ENCODE results near the gene MYH14. TPM values are rescaled to one million over a fixed set of nuclear protein-coding genes. Genes with fewer than 3 reads are reported as not detected.
"Not testable (repeated sequence)": the region's sequence is repeated elsewhere in the genome, so short reads cannot be mapped to it uniquely, and the experiment has no call there.

Gene MYH14
- total RNA-seq, 2 donors from 2014 or later = not detected

DNA sequence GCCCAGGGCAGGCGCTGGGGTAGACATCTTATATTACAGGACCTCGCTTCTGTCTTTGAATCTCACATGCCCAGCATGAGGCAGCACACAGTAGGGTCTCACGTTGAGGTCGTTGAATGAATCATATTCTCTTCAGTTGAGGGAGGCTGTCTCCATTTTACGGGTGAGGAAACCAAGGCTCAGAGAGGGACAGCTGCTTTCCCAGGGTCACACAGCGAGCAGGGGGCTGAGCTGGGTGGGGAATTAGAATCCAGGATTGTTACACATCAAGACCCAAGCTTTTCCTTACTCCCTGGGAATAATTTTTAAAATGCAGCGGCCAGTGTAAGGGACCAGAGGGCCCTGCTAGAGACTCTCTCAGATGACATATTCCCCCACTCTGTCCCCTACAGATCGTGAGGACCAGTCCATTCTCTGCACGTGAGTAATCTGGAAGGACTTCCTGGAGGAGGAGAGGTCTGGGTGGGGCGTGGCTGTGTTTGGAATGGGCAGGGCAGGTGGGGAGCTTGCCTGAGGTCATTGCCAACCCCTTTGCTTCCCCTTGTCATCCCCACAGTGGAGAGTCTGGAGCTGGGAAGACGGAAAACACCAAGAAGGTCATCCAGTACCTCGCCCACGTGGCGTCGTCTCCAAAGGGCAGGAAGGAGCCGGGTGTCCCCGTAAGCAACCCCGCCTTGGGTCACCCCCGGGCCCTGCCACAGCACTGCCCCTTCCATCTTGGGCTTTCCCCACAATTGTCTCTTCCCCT, 19.4 kb downstream of the MYH14 start:
- no peak for DNase-seq (ENCODE audit: low spot score)
- H3K4me3 Mint-ChIP-seq = no peak overlapping the region
- H3K9me3 Mint-ChIP-seq = no peaks in the 10 kb centered on the region
- no peak for ATAC-seq
- H3K4me1 Mint-ChIP-seq (ENCODE audit: low read depth in 2 of 2) = no peaks in the 10 kb centered on the region
- H3K36me3 Mint-ChIP-seq = no peaks in the 10 kb centered on the region
- no peak overlapping the region for H3K27ac Mint-ChIP-seq
- peaks cover 0 to 3% of the 10 kb centered on the region in 2 donors for H3K27me3 Mint-ChIP-seq

DNA sequence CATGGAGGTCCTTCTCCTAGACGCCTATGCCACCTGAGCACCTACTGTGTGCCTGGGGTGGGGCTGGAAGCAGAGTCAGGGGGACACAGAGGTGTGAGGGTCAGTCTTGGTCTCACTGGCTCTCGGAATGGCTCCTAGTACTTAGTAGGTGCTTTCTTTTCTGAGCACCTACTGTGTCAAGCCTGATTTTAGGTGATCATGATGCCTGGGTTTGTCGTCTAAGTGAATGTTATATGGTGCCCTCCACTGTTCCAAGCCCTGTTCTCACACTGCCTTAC, 20.0 kb downstream of the MYH14 start:
- no peak overlapping the region for H3K27ac Mint-ChIP-seq
- H3K4me1 Mint-ChIP-seq (ENCODE audit: low read depth in 2 of 2) = no peaks in the 10 kb centered on the region
- H3K36me3 Mint-ChIP-seq = no peaks in the 10 kb centered on the region
- H3K9me3 Mint-ChIP-seq = no peaks in the 10 kb centered on the region
- no peak overlapping the region for H3K4me3 Mint-ChIP-seq
- no peak for DNase-seq (ENCODE audit: low spot score)
- H3K27me3 Mint-ChIP-seq = peaks cover 0 to 3% of the 10 kb centered on the region in 2 donors
- no peak for ATAC-seq

DNA sequence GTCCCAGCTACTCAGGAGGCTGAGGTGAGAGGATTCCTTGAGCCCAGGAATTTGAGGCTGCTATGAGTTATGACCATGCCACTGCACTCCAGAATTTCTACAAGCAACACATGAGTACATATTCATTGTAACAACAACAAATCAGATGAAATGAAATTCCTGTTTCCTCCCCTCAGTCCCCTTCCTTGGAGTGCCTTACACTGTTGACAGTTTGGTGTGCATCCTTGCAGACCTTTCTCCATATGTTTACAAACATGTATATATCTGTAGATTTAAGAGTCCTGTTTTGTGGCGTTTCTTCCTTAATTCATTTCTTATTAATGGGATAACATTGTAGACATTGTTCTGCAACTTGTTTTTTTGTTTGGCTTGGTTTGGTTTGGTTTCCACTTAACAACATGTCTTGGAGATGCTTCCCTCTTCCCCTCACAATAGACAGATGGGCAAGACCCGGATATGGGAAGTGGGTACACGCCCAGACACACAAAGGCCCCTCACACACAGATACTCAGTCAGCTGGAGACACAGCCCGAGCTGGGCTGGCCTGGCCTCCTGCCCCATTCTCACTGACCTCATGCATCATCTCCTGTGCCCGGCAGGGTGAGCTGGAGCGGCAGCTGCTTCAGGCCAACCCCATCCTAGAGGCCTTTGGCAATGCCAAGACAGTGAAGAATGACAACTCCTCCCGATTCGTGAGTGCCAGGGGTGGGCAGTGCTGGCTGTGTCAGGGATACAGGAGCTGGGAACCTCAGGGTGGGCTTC, 21.7 kb downstream of the MYH14 start:
- Mint-ChIP-seq H3K27ac (no peak overlapping the region), H3K4me1 (ENCODE audit: low read depth in 2 of 2) (no peaks in the 10 kb centered on the region)

DNA sequence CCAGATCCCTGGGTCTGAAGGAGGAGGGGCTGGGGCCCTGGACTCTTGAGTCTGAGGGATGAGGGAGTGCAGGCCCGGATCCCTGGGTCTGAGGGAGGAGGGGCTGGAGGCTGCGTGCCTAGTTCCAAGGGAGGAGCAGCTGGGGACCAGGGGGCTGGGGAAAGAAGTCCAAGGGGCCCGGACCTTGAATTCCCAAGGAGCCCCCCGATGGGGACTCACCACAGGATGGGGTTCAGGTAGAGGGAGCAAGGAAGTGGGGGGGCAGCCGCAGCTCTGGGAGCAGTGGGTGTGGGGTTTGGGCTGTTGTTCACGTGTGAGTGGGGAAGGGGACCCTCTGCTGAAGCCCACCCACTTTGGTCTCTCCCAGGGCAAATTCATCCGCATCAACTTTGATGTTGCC, 23.1 kb downstream of the MYH14 start:
- H3K36me3 Mint-ChIP-seq = no peaks in the 10 kb centered on the region
- H3K27me3 Mint-ChIP-seq = peaks cover 0 to 5% of the 10 kb centered on the region in 2 donors
- H3K4me1 Mint-ChIP-seq (ENCODE audit: low read depth in 2 of 2) = no peaks in the 10 kb centered on the region
- no peak overlapping the region for H3K4me3 Mint-ChIP-seq
- no peak overlapping the region for H3K27ac Mint-ChIP-seq
- ATAC-seq (peak in 1 of 2 donors; percentile 16), DNase-seq (ENCODE audit: low spot score) (no peak)
- no peaks in the 10 kb centered on the region for H3K9me3 Mint-ChIP-seq

More for the DNA sequence above, 21.7 kb downstream of the MYH14 start:
- DNase-seq (ENCODE audit: low spot score) (no peak), ATAC-seq (no peak)
- Mint-ChIP-seq H3K27me3 (peaks cover 0 to 5% of the 10 kb centered on the region in 2 donors), H3K36me3 (no peaks in the 10 kb centered on the region), H3K9me3 (no peaks in the 10 kb centered on the region), H3K4me3 (no peak overlapping the region)

DNA sequence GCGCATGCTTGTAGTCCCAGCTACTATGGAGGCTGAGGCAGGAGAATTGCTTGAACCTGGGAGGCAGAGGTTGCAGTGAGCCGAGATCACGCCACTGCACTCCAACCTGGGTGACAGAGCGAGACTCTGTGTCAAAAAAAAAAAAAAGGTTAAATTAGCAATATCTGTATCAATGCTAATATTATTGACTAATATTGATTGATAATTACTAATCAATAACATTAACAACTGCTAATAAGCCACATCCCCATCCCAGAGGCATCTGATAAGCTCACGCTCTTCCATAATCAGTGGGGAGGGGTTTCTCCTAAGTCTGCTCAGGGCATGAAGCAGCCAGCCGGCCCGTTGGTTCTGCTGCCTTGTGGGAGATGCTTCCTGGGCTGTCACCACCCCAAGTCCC, 24.7 kb downstream of the MYH14 start:
- not testable (repeated sequence) for H3K27me3 Mint-ChIP-seq; H3K27ac Mint-ChIP-seq; H3K4me3 Mint-ChIP-seq; DNase-seq (ENCODE audit: low spot score); H3K36me3 Mint-ChIP-seq; H3K4me1 Mint-ChIP-seq (ENCODE audit: low read depth in 2 of 2); H3K9me3 Mint-ChIP-seq; ATAC-seq

DNA sequence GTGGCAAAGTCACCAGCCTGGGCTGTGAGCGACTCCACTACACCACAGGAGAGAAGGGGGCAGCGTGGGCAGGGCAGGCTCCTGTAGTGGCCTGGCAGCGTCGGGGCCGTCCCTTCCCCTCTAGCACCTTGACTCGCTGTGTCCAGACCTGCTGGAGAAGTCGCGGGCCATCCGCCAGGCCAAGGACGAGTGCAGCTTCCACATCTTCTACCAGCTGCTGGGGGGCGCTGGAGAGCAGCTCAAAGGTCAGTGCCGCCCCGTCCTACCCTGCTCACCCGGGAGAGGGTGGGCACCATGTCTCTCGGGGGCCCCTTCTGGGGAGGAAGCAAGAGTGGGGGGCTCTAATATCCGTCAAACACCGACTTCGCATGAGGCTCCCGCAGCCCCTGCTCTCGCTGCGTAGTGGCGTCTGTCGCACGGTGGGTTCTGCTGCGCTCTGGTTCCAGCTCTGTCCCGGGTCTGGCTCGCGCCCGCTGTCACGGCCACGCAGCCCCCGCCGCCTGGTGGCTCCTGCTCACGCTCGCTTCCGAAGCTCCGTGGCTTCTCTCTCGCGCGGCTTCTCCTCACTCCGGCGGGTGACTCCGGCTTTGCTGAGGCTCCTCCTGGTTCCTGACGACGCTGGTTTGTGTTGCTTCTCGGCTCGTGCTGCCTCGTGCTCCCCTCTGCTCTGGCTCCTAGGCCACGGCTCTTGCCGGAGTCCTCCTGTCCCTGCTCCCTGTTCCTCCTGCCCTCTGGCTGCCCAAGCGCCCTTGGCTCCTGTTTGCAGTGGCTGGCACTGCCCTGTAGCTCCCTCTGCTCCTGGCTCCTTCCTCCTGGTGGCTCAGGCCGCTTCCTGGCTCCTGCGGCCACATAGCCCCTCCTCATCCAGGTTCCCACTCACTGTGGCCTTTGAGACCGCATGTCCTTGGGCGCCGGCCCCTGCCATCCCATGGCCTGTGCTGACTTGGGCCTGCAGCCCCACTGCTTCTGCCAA, 27.2 kb downstream of the MYH14 start:
- Mint-ChIP-seq H3K36me3 (no peaks in the 10 kb centered on the region), H3K27me3 (peaks cover 0 to 3% of the 10 kb centered on the region in 2 donors), H3K4me3 (no peak overlapping the region), H3K9me3 (no peaks in the 10 kb centered on the region), H3K27ac (no peak overlapping the region), H3K4me1 (ENCODE audit: low read depth in 2 of 2) (no peaks in the 10 kb centered on the region)
- no peak for DNase-seq (ENCODE audit: low spot score)
- ATAC-seq = peak in 1 of 2 donors; percentile 11

DNA sequence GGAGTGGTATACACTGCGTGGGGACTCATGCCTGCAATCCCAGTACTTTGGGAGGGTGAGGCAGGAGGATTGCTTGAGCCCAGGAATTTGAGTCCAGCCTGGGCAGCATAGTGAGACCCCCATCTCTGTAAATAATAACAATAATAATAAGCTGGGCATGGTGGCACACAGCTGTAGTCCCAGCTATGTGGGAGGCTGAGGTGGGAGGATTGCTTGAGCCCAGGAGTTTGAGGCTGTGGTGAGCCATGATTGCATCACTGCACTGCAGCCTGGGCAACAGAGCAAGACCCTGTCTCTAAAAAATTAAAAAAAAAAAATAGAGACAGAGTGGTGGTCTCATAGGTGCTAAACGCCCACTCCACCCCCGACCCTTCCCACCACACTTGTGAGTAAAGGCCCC, 28.0 kb downstream of the MYH14 start:
- not testable (repeated sequence) for H3K4me3 Mint-ChIP-seq; DNase-seq (ENCODE audit: low spot score); H3K27me3 Mint-ChIP-seq; H3K27ac Mint-ChIP-seq; H3K9me3 Mint-ChIP-seq; H3K4me1 Mint-ChIP-seq (ENCODE audit: low read depth in 2 of 2); ATAC-seq; H3K36me3 Mint-ChIP-seq

DNA sequence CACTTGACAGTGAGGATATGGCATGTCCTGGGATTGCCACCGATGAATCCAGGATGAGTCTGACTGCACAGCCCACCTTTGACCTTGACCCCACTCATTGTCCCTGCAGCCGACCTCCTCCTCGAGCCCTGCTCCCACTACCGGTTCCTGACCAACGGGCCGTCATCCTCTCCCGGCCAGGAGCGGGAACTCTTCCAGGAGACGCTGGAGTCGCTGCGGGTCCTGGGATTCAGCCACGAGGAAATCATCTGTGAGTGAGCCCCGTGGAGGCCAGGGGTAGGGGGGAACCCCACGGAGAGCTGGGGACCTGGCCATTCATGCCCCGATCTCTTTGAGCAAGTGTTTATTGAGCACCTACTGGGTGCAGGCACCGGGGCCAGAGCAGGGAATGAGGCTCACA, 28.4 kb downstream of the MYH14 start:
- Mint-ChIP-seq H3K4me1 (ENCODE audit: low read depth in 2 of 2) (no peaks in the 10 kb centered on the region), H3K9me3 (no peaks in the 10 kb centered on the region), H3K36me3 (no peaks in the 10 kb centered on the region), H3K4me3 (no peak overlapping the region), H3K27me3 (peaks cover 0 to 3% of the 10 kb centered on the region in 2 donors), H3K27ac (no peak overlapping the region)
- ATAC-seq = no peak
- no peak for DNase-seq (ENCODE audit: low spot score)

DNA sequence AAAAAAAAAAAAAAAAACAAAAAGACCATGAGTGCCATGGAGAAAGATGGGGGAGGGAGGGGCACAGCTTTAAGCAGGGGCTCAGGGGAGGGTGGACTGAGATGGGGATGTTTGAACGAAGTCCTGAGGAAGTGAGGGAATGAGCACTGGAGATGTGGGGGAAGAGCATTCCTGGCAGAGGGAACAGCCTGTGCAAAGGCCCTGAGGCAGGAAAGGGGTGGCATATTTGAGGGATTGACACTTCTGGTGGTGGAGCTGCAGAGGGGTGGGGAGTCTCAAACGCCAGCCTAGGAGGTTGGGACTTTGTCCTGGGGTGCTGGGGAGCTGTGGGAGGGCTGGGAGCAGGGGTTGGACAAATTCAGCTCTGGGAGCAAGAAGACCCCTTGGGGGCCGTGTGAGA, 29.2 kb downstream of the MYH14 start:
- H3K4me1 Mint-ChIP-seq (ENCODE audit: low read depth in 2 of 2) = no peaks in the 10 kb centered on the region
- peaks cover 0 to 3% of the 10 kb centered on the region in 2 donors for H3K27me3 Mint-ChIP-seq
- no peak for ATAC-seq
- H3K4me3 Mint-ChIP-seq = no peak overlapping the region
- H3K36me3 Mint-ChIP-seq = no peaks in the 10 kb centered on the region
- no peak for DNase-seq (ENCODE audit: low spot score)
- H3K27ac Mint-ChIP-seq = no peak overlapping the region
- no peaks in the 10 kb centered on the region for H3K9me3 Mint-ChIP-seq

DNA sequence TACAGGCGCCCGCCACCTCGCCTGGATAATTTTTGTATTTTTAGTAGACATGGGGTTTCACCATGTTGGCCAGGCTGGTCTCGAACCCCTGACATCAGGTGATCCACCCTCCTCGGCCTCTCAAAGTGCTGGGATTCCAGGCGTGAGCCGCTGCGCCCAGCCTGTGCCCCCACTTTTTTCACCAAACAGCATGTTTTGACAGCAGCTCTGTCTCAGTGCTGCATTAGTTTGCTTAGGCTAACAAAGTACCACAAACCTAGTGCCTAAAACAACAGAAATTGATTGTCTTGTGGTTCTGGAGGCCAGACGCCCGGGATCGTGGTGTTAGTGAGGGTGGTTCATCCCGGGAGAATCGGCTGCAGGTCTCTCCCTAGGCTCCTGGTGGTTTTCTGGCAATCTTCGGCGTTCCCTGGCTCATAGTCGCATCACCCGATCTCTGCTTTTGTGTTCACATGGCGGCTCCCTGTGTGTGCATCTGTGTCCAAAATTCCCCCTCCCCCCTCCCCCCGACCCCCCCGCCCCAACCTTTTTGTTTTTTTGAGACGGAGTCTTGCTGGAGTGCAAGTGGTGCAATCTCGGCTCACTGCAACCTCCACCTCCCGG, 30.0 kb downstream of the MYH14 start:
- H3K36me3 Mint-ChIP-seq = no peaks in the 10 kb centered on the region
- H3K4me1 Mint-ChIP-seq (ENCODE audit: low read depth in 2 of 2) = no peaks in the 10 kb centered on the region
- H3K4me3 Mint-ChIP-seq = no peak overlapping the region
- ATAC-seq = no peak
- no peak for DNase-seq (ENCODE audit: low spot score)
- H3K27me3 Mint-ChIP-seq = peaks cover 0 to 5% of the 10 kb centered on the region in 2 donors
- H3K9me3 Mint-ChIP-seq = no peaks in the 10 kb centered on the region
- H3K27ac Mint-ChIP-seq = no peak overlapping the region

DNA sequence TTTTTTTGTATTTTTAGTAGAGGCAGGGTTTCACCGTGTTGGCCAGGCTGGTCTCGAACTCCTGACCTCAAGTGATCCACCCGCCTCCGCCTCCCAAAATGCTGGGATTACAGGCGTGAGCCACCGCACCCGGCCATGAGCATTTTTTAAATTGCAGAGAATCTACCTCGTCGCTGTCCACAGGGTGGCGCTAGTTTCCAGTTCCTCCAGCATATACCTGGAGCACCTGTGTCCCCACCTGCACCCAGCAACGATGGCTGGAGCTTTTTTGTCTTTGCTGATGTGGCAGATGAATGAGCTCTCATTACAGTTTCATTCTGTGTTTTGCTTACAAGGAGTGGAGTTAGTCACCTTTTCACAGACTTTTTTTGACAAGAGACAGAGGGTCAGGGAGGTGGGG, 34.1 kb downstream of the MYH14 start:
- H3K4me1 Mint-ChIP-seq (ENCODE audit: low read depth in 2 of 2); H3K27ac Mint-ChIP-seq; H3K9me3 Mint-ChIP-seq; H3K4me3 Mint-ChIP-seq; H3K27me3 Mint-ChIP-seq; ATAC-seq; H3K36me3 Mint-ChIP-seq; DNase-seq (ENCODE audit: low spot score): not testable (repeated sequence)

DNA sequence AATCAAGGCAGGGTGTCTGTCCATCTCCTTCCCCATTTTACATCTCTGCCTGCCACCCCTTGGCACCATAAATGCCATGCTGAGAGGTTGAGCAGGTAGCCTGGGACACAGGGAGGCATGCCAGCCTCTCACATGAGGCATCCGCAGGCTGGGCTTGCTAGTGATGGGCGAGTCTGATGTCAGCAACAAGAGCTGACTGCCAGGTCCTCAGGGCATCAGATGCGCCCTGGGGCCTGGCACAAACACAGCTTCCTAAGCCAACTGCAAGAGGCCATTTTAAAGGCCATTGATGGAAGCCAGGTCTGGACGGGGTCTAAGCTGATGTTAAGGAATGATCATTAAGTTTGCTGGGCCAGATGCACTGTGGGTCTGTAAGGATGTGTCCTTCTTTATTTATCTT, 34.6 kb downstream of the MYH14 start:
- ATAC-seq (no peak), DNase-seq (ENCODE audit: low spot score) (no peak)
- Mint-ChIP-seq H3K4me3 (no peak overlapping the region), H3K4me1 (ENCODE audit: low read depth in 2 of 2) (no peaks in the 10 kb centered on the region), H3K9me3 (no peaks in the 10 kb centered on the region), H3K27me3 (peaks cover 0 to 7% of the 10 kb centered on the region in 2 donors), H3K27ac (no peak overlapping the region), H3K36me3 (no peaks in the 10 kb centered on the region)

DNA sequence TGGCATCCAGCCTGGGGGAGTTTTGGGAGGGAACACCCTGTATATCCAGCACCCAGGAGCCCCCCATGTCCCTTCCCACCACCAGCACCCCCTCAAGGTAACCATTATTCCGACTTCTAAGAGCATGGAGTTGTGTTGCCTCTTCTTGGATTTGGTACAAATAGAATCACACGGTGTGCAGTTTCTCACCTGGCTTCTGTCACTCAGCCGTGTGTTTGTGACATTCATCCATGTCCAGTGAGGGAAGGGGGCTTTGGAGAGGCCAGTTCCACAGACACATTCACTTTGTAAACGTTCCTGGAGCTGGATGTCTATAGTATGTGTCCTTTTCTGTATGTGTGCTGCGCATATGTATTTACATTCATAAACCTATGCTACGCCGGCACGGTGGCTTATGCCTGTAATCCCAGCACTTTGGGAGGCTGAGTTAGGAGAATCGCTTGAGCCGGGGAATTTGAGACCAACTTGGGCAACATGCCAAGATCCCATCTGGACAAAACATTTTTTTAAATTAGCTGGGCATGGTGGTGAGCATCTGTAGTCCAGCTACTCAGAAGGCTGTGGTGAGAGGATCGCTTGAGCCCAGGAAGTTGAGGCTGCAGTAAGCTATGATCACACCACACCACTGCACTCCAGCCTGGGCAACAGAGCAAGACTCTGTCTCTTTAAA, 36.6 kb downstream of the MYH14 start:
- Mint-ChIP-seq H3K27ac (no peak overlapping the region), H3K4me1 (ENCODE audit: low read depth in 2 of 2) (no peaks in the 10 kb centered on the region), H3K9me3 (no peaks in the 10 kb centered on the region), H3K36me3 (no peaks in the 10 kb centered on the region), H3K4me3 (no peak overlapping the region), H3K27me3 (peaks cover 0 to 10% of the 10 kb centered on the region in 2 donors)
- ATAC-seq = no peak
- no peak for DNase-seq (ENCODE audit: low spot score)
